Activated CD8-positive, alpha-beta memory T cell treated with anti-CD3 and anti-CD28 coated beads, Interleukin-2, amount 10 ng/mL, durations not matched to agents 7 days and 5 days (primary cell): ENCODE results near the gene ZDHHC23. TPM values are rescaled to one million over a fixed set of nuclear protein-coding genes. Genes with fewer than 3 reads are reported as not detected.

Experiments
- total RNA-seq, 2 experiments: library from RNA; stranded (reverse); gene quantifications; one replicate each; pipeline ENCODE4 v1.2.3, GENCODE V29; 2021

Gene ZDHHC23
- total RNA-seq, 2 experiments from 2014 or later = 3.0 to 3.9 TPM

Other genes starting within 250 kb of the ZDHHC23 start
- 100 to 1,000 TPM; 106 to 134 TPM for gene NAA50, start 201.8 kb upstream of the ZDHHC23 start, total RNA-seq
- 10 to 100 TPM; 30.0 to 50.3 TPM for gene ATP6V1A, start 201.0 kb upstream of the ZDHHC23 start, total RNA-seq
- 1 to 10 TPM in 1 of 2 experiments, under 1 TPM in 1; 0.40 to 1.1 TPM for gene GRAMD1C, start 109.2 kb upstream of the ZDHHC23 start, total RNA-seq
- gene CCDC191, start 108.5 kb downstream of the ZDHHC23 start, total RNA-seq = 1 to 10 TPM; 1.7 to 2.9 TPM
- gene QTRT2, start 108.7 kb downstream of the ZDHHC23 start, total RNA-seq = 10 to 100 TPM; 30.1 to 32.8 TPM
- gene DRD3, start 231.0 kb downstream of the ZDHHC23 start, total RNA-seq = not detected